PC-9 (cell line): ENCODE results near the gene CLK4.

Source experiments
- CTCF ChIP-seq: fragments of 200-600 bp; sonication (generic); conservative IDR thresholded peaks from 2 replicates; pipeline ENCODE4 v1.6.1; 2017; ENCODE audit warnings: mixed run types, antibody characterized with exemption, mild to moderate bottlenecking, moderate library complexity
- EZH2 ChIP-seq: fragments of 200-600 bp; sonication (generic); IDR thresholded peaks from 2 replicates; pipeline ENCODE4 v1.8.0; 2017; ENCODE audit warnings: antibody characterized with exemption, low read depth

- TF ChIP-seq CTCF (no peak), EZH2 (no peak)
Measured at GRCh38 chr5:178582291-178582690, 44.6 kb downstream of the CLK4 start.
